Tongue (tissue), 2 donors: ENCODE measurements around the gene PBX3. TPM values are rescaled to one million over a fixed set of nuclear protein-coding genes. Genes with fewer than 3 reads are reported as not detected.
A peak's percentile ranks its signal among the peaks of the same experiment; 100 is the strongest.

ENCODE experiments used
- DNase-seq: peaks from one replicate; pipeline ENCODE4 v3.0.0-alpha.2; 2015
- total RNA-seq: library from RNA; depleted of rRNA; stranded (reverse); fragments of >200 nt; gene quantifications from one replicate; pipeline ENCODE4 v1.2.3, GENCODE V29; 2014

Gene PBX3
- total RNA-seq, 1 donor from 2014 or later: 33.1 TPM

GRCh38 chr9:125950880-125951471, 203.8 kb downstream of the PBX3 start:
- no peak for DNase-seq

- no peak for DNase-seq
Measured at GRCh38 chr9:125953314-125954019, 206.3 kb downstream of the PBX3 start.

DNA sequence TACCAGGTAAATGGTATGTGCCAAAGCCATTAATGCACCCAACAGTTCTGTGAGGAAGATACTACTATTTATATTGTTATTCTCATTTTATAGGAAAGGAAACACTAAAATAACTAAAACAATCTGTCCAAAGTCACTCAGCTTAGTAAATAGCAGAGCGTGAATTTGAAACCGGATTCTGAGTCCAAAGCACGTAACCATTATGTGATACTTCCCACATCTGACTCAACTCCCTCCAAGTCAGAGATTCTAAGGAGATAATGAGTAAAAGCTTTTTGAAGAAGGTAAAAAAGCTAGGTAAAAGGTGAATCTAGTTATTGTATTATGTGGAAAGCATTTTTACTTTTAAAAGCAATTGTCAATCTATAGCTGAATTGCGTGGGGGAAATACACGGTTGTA, 208.9 kb downstream of the PBX3 start:
- DNase-seq: no peak

DNA sequence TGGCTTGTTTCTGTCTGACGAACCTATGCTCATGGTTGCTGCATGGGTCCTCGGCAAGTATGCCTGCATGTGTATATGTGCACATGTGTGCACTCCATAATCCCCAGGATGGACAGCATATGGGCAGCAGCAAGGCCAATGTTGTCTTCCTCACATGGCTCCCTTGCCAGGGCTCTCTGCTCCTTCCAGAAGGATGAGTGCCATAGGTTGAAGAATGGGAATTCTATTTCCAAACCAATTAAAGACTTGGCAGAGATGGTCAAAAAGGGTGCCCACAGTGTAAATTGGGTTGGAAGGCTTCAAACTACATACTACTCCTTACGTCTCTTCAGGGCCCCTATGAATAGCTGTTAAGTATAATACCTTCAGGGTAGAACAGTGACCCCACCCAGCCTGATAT, 212.1 kb downstream of the PBX3 start:
- no peak for DNase-seq

DNA sequence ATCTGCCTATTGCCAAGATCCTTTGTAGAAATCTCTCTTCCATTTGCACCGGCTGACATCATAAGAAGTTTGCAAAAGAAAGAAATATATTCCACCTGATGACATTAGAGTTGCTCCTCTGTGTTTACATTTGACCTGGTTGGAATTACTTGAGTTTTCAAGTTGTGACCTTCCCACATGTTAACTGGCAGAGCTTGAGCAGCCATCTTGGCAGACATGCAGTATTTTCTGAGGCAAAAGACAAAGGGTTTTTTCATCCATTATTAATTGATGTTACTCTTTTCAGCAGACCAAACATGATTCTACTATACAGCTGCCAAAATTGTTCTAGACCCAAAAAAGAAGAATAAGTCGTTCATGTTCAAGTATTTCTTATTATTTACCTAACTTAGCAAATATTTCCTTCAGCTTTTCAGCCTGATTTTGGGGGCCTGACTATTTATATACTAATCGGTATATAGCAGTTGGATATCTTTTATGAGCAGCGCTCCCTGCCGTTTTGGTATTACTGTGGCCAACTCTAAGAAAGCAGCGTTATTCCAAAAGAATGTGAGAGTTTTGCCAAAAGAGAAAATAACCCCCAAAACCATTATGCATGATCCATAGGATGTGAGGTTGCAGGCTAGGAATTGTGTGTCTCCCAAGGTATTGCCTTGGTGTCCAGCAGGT, 212.9 kb downstream of the PBX3 start:
- peak; percentile 37 for DNase-seq

GRCh38 chr9:125960626-125961025, 213.5 kb downstream of the PBX3 start:
- DNase-seq: peak; percentile 53

DNA sequence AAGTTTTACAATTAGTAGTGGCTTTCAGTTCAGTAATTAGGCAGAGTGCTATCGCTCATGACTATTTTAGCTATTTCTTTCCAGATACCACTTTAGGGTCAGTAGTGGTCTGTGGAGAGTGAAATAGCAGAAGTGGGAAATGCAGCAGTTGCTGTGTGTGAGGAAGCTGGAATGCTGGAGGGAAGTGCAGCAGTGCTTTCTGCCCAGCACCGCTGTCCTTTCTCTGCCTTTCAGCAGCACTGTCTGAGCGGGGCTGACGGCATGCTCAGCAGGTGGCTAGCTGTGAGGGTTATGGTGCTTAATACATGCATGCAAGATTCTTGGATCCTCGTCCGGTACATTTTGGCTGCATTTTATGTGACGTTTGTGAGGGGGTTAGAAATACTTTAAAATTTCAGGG, 213.9 kb downstream of the PBX3 start:
- peak; percentile 79 for DNase-seq

- no peak for DNase-seq
Measured at GRCh38 chr9:125963932-125964331, 216.8 kb downstream of the PBX3 start.

DNA sequence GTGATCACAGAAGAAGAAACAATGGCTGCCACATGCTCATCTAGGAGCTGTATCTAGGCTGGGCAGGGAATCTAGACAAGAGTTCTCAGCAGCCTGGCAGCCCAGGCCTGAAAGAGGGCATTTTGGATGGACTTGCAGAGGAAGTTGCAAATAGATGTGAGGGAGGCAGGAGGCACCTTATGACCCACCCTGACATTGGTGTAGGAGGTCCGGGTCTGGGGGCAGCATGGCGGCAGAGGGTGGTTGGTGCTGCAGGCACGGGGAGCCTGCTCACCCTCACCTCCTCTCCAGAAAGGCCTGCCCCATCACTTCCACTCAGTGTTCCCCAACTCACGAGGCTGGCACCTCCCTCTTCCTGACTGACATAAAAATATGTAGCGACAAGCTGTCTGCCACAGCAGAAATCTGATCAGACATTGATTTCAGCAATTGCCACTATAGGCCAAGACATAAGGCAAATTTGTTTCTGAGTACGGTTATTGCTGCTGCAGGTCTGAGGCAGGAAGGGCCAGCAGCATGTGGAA, 217.6 kb downstream of the PBX3 start:
- DNase-seq: no peak

DNA sequence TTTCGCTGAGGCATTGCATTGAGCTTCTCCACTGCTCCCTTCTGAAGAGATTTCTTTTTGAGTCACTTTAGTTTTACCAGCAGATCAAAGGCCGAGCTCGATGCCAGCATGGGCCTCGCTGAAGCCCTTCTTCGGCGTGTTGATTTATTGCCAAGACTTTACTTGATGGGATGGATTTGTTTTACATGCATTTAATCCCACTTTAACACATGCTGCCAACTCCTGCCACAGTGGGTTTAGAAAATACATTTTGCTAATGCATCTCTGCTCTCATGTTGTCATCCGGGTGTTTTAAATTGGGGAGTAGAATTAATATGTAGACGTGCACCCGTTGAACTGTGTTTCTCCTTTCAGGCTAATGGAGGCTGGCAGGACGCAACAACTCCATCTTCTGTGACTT, 218.3 kb downstream of the PBX3 start:
- DNase-seq: peak; percentile 87

- DNase-seq: no peak
Measured at GRCh38 chr9:125966466-125966865, 219.3 kb downstream of the PBX3 start.

GRCh38 chr9:125966959-125967711, 220.0 kb downstream of the PBX3 start:
- peak; percentile 80 for DNase-seq

DNA sequence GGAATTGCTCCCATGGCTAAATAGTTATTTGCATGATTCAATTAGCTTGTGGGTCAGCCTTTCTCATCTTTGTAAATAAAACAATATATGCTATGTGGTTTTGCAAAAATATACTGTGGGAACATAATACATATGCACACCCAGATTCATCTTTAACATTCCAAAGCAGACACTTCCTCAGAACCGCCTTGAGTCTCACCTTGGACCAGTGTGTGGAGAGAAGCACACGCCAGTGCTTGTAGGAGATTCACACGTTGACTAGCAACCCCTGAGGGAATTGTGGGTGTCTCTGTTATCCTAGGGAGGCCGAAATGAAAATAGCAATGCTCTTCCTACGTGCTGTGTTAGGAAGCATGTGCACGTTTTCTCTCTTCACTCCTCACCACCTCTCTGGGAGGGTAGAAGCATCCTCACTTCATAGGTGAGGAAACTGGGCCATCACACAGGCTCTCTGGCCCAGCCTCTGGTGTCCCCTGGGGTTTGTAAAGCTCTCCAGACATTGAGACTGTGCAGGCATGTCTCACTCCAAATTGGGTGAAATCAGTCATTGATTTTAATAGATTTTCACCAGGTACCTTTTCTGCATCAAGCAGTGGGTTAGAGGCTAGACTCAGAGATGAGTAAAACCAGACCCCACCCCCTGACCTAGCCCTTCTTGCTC, 221.7 kb downstream of the PBX3 start:
- DNase-seq: no peak

DNA sequence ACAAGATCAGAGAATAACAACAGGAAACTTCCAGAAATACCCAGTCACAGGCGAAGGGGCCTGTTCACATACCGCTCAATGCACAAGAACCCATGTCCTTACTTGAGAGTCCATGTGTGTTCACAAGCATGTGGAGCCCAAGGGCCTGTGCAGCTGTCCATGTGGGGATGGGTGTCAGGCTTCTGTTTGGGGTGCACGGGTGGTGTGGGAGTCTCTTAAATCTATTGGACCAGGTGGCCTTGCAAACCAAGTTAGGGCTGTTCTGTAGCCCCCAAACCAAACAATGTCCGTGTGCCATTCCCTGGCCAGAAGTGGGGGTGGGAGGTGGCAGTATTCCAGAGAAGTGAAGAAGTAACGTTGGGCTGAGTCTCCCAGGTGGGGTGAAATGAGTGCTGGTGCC, 222.3 kb downstream of the PBX3 start:
- no peak for DNase-seq

- DNase-seq: no peak
Measured at GRCh38 chr9:125969868-125970267, 222.7 kb downstream of the PBX3 start.

DNA sequence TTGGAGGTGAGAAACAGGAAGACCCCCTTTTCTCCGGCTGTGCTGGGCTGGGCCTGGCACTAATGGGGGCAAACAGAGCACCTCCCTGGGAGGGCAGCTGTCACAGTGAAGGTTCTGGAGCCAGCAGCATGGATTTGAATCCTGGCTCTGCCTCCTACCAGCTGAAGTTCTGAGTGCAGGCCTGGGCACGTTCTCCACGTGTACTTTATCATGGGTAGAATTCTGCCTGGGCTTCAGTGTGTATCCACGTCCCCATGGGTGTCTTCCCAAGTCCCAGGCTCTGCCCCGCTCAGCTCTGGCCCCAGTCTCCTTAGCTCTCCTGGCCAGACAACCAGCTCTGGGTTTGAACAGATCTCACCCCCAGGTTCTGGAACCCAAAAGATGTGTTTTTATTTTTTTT, 223.2 kb downstream of the PBX3 start:
- DNase-seq: no peak

- no peak for DNase-seq
Measured at GRCh38 chr9:125971050-125971449, 223.9 kb downstream of the PBX3 start.

- DNase-seq: no peak
Measured at GRCh38 chr9:125972012-125972729, 225.0 kb downstream of the PBX3 start.

DNA sequence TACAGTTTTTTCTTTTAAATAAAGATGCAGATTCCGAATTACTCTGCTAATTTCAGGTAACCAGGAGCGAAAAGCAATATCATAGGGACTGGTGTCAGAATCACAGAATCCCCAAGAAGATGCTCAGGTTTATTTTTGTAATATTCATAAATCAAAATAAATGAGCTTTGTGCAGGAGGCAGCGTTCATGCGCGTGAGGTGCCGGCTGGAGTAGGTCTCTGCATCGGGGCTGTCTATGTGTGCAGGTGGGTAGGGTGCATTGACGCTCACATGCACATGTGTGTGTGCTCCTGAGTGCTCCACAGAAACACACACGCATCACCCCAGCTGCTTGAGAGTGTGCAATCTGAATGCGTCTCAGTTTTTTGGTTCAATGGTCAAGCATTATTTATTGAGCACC, 226.4 kb downstream of the PBX3 start:
- DNase-seq: no peak

GRCh38 chr9:125974705-125975104, 227.5 kb downstream of the PBX3 start:
- DNase-seq: no peak

DNA sequence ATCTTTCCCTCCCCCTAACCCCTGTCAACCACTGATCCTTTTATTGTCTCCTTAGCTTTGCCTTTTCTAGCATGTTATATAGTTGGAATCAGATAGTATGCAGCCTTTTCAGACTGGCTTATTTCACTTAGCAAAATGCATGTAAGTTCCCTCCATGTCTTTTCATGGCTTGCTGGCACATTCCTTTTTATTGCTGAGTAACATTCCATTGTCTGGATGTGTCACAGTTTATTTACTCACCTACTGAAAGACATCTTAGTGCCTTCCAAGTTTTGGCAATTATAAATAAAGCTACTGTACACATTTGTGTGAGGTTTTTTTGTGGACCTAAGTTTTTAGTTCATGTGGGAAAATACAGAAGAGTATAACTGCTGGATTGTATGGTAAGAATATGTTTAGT, 230.1 kb downstream of the PBX3 start:
- no peak for DNase-seq

DNA sequence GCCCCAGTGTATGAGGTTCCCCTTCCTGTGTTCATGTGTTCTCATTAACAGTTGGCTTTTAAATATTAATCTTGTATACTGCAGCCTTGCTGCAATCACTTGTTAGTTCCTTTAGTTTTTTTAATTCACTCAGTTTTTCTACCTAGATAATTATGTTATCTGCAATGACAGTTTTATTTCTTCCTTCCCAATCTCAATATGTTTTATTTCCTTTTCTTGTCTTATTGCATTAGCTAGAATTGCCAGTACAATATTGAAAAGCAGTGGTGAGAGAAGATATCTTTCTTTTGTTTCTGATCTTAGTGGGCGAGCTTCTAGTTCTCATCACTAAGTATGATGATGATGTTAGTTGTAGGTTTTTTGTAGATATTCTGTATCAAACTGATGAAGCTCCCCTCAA, 232.2 kb downstream of the PBX3 start:
- DNase-seq: no peak
